HepG2 (cell line): ENCODE data around the gene AGRN. TPM values are rescaled to one million over a fixed set of nuclear protein-coding genes. Genes with fewer than 3 reads are reported as not detected.

Experiments used
- BORCS8-MEF2B ChIP-seq: sonication (generic); formaldehyde crosslinking; IDR thresholded peaks from 2 replicates; pipeline ENCODE4 v1.8.0; 2022; ENCODE audit warnings: mild to moderate bottlenecking, missing genetic modification reagents
- DDIT3 ChIP-seq: sonication (generic); formaldehyde crosslinking; IDR thresholded peaks from 2 replicates; pipeline ENCODE4 v1.4.0; 2020; ENCODE audit warnings: mild to moderate bottlenecking, missing genetic modification reagents
- DRAP1 ChIP-seq: IDR thresholded peaks from 2 replicates; pipeline ENCODE4 v1.6.1; 2016; ENCODE audit warnings: missing genetic modification reagents, missing compliant biosample characterization
- GABPB1 ChIP-seq: IDR thresholded peaks from 2 replicates; pipeline ENCODE4 v1.6.1; 2016; ENCODE audit warnings: mild to moderate bottlenecking, missing genetic modification reagents, moderate library complexity, missing compliant biosample characterization
- IRF9 ChIP-seq: sonication (generic); formaldehyde crosslinking; IDR thresholded peaks from 2 replicates; pipeline ENCODE4 v1.8.0; 2022; ENCODE audit warnings: missing genetic modification reagents, mild to moderate bottlenecking, borderline replicate concordance
- RBFOX2 ChIP-seq: fragments of 200-400 bp; formaldehyde crosslinking; IDR thresholded peaks from 2 replicates; pipeline ENCODE4 v1.6.1; 2017; ENCODE audit warnings: low read depth, mild to moderate bottlenecking, low read length
- SAFB2 ChIP-seq: sonication (generic); formaldehyde crosslinking; IDR thresholded peaks from 2 replicates; pipeline ENCODE4 v1.5.1; 2020; ENCODE audit warnings: missing genetic modification reagents, low read depth, mild to moderate bottlenecking, borderline replicate concordance
- THAP9 ChIP-seq: sonication (generic); formaldehyde crosslinking; IDR thresholded peaks from 2 replicates; pipeline ENCODE4; 2020; ENCODE audit warnings: missing genetic modification reagents, mild to moderate bottlenecking, borderline replicate concordance
- ZFP91 ChIP-seq: sonication (generic); formaldehyde crosslinking; IDR thresholded peaks from 2 replicates; pipeline ENCODE4 v1.9.0; 2022; ENCODE audit warnings: missing genetic modification reagents, mild to moderate bottlenecking, borderline replicate concordance
- ZNF251 ChIP-seq: sonication (generic); formaldehyde crosslinking; IDR thresholded peaks from 2 replicates; pipeline ENCODE4 v1.9.0; 2021; ENCODE audit warnings: mild to moderate bottlenecking, missing genetic modification reagents
- ZNF292 ChIP-seq: sonication (generic); formaldehyde crosslinking; IDR thresholded peaks from 2 replicates; pipeline ENCODE4 v1.8.1; 2022; ENCODE audit warnings: mild to moderate bottlenecking, low read depth, missing genetic modification reagents, borderline replicate concordance
- ZNF335 ChIP-seq: sonication (generic); formaldehyde crosslinking; IDR thresholded peaks from 2 replicates; pipeline ENCODE4 v1.4.0; 2020; ENCODE audit warnings: missing genetic modification reagents
- ZNF501 ChIP-seq: sonication (generic); formaldehyde crosslinking; IDR thresholded peaks from 2 replicates; pipeline ENCODE4 v1.5.1; 2020; ENCODE audit warnings: mild to moderate bottlenecking, moderate library complexity, missing genetic modification reagents
- ZNF543 ChIP-seq: sonication (generic); formaldehyde crosslinking; IDR thresholded peaks from 2 replicates; pipeline ENCODE4 v1.4.0; 2020; ENCODE audit warnings: mild to moderate bottlenecking, missing genetic modification reagents
- ZNF687 ChIP-seq: sonication (generic); formaldehyde crosslinking; IDR thresholded peaks from 2 replicates; pipeline ENCODE4 v1.5.1; 2020; ENCODE audit warnings: mild to moderate bottlenecking, missing genetic modification reagents, moderate library complexity
- polyA plus RNA-seq, 8 experiments: library from polyadenylated mRNA; depleted of rRNA in 3 of 8; stranded (reverse) in 7 of 8; unstranded in 1 of 8; fragments of >200 nt; fragmentation: Illumina TruSeq in 4 of 8; extraction: Trizol in 4 of 8; gene quantifications; 2 replicates each; pipeline versions ENCODE4 v1.2.1 to v1.2.3, GENCODE V29; 2011 to 2016; ENCODE audit warnings: low read depth in 4 of 8, missing spikeins in 1 of 8, mixed read lengths in 1 of 8; ENCODE audit not compliant: insufficient read depth in 1 of 8
- total RNA-seq, 5 experiments: library from RNA; depleted of rRNA; stranded (reverse); fragments of >200 nt; fragmentation: Illumina TruSeq; extraction: Trizol; gene quantifications; 2 replicates each; pipeline ENCODE4 v1.2.3, GENCODE V29; 2016; ENCODE audit warnings: low read depth in 1 of 5

The AGRN gene
- total and polyA plus RNA-seq, 2 of the 13 experiments (the other 11 are each of a cell fraction or from before 2014, with no cell fraction given): 29.8 to 65.2 TPM

- TF ChIP-seq THAP9 (CRISPR knock-in tag) (peak; percentile 51; the same call in 1 of the 2 replicates), BORCS8-MEF2B (CRISPR knock-in tag) (no peak), ZNF292 (no peak), ZNF251 (CRISPR knock-in tag) (no peak), ZNF501 (CRISPR knock-in tag) (peak; percentile 57; the same call in 1 of the 2 replicates), GABPB1 (CRISPR knock-in tag) (peak; percentile 80; the same call in 1 of the 2 replicates), SAFB2 (CRISPR knock-in tag) (0 out of 2 replicates have a peak, but pooled peaks have one; percentile 57), ZNF543 (CRISPR knock-in tag) (0 out of 2 replicates have a peak, but pooled peaks have one; percentile 32), DDIT3 (no peak), DRAP1 (CRISPR knock-in tag) (peak; percentile 32; the same call in 1 of the 2 replicates), ZFP91 (CRISPR knock-in tag) (peak; percentile 54; the same call in 1 of the 2 replicates), ZNF335 (CRISPR knock-in tag) (0 out of 2 replicates have a peak, but pooled peaks have one; percentile 34), ZNF687 (CRISPR knock-in tag) (peak; percentile 75), RBFOX2 (0 out of 2 replicates have a peak, but pooled peaks have one; percentile 17), IRF9 (0 out of 2 replicates have a peak, but pooled peaks have one; percentile 35)
Measured at GRCh38 chr1:975896-976683, 43.8 kb upstream of the AGRN start (continued).
